Kidney epithelial cell (primary cell): ENCODE data around the gene PGA5. TPM values are rescaled to one million over a fixed set of nuclear protein-coding genes. Genes with fewer than 3 reads are reported as not detected.
"Not testable (repeated sequence)": the region's sequence is repeated elsewhere in the genome, so short reads cannot be mapped to it uniquely, and the experiment has no call there.

Source experiments
- DNase-seq: peaks from one replicate; pipeline ENCODE4 v3.0.0-alpha.2; 2010; ENCODE audit warnings: low read depth
- H3K27me3 ChIP-seq: 2 replicates; pipeline ENCODE4 v1.6.0; 2011; ENCODE audit warnings: low read length; ENCODE audit not compliant: control insufficient read depth, insufficient read depth
- H3K36me3 ChIP-seq: 2 replicates; pipeline ENCODE4 v1.5.1; 2011; ENCODE audit warnings: low read length; ENCODE audit not compliant: control insufficient read depth, insufficient read depth
- H3K4me3 ChIP-seq: 2 replicates; pipeline ENCODE4 v1.5.1; 2011; ENCODE audit warnings: low read depth, mild to moderate bottlenecking, control low read depth, low read length
- total RNA-seq: library from RNA; depleted of rRNA; stranded (reverse); fragments of >200 nt; gene quantifications from 2 replicates; pipeline ENCODE4 v1.2.3, GENCODE V29; 2015

The PGA5 gene
- total RNA-seq, 1 donor from 2014 or later = not detected

DNA sequence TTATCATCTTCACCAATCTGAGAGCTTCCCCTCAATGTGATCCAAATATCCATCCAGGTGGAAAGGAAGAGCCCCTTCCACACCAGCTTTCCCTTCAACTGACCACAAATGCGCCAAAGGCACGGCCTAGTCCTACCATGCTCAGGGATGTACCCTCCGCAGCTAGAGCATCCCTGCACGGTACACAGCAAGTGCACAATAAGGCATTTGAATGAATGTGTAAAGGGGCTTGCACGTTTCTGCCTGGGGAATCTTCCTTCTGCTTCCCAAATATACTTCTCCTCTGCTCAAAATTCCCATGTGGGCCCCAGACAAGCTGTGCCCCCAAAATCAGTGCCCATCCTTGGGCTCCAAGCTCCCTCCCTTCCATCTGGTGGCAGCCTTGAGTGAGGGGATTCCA, 22.0 kb upstream of the PGA5 start:
- DNase-seq, H3K36me3 ChIP-seq, H3K27me3 ChIP-seq, H3K4me3 ChIP-seq: not testable (repeated sequence)

DNA sequence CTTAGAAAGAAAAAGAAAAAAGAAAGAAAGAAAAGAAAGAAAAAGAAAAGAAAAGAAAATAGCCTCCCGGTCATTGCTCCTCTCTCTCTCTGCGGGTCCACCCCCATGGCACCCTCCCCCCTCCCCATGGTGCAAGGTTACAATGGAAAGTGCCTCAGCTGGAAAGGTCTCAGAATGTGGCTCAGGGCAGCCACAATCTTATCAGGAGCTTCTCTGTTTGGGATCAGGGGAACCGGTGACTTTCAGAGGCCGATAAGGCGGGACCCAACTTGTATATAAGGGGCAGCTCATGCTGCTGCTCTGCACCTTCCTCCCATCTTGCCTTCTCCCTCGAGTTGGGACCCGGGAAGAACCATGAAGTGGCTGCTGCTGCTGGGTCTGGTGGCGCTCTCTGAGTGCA, 18.9 kb upstream of the PGA5 start, which contains the start of gene PGA4:
PGA4 (plus strand) TSS at position 301 of the 400 bp plus-strand sequence; CDS start at position 355, 54 bp downstream.
- H3K4me3 ChIP-seq, H3K27me3 ChIP-seq, H3K36me3 ChIP-seq, DNase-seq: not testable (repeated sequence)

DNA sequence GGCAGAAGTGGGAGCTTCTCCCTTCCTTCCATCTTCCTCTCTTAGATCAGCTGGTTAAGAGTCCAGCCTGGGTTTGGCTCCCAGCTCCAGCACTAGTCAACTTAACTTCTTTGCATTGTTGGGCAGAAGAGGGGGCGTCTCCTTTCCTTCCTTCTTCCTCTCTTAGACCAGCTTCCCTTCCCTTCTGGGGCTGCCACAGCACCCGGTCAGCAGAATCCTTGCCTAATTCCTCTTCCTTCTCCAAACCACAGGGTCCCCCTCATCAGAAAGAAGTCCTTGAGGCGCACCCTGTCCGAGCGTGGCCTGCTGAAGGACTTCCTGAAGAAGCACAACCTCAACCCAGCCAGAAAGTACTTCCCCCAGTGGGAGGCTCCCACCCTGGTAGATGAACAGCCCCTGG, 18.3 kb upstream of the PGA5 start:
- not testable (repeated sequence) for H3K4me3 ChIP-seq, DNase-seq, H3K36me3 ChIP-seq

DNA sequence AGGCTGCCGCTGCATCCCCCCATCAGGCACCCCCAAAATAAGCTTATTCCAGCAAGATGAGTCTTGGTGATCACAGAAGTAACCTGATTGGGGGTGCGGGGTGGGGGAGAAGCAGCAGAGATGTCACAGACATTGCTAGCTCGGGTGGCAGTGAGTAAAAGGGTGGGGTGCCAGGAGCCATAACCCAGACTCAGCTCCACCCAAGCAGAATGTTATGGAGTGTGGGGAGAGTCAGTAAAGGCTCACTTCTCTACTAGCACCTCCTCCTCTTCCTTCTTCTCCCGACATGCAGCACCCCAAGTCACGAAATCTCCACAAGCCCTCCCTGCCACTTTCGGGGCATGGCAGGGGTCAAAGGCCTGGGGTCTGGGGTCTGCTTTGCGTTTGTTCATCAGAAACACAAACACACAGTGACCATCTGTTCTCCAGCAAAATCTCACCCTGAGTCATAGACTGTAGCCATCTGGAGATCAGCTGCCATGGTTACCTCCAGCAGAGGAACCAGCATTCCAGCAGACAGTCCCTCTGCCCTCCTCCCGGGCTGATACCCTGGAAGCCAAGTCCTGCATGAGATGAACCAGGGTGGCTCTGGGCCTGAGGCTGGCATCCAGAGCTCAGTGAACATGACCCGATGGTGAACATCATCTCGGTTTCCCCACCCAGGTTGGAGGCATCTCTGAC, 14.4 kb upstream of the PGA5 start:
- not testable (repeated sequence) for H3K27me3 ChIP-seq, DNase-seq, H3K4me3 ChIP-seq, H3K36me3 ChIP-seq

More for the DNA sequence above, 18.3 kb upstream of the PGA5 start:
- not testable (repeated sequence) for H3K27me3 ChIP-seq

DNA sequence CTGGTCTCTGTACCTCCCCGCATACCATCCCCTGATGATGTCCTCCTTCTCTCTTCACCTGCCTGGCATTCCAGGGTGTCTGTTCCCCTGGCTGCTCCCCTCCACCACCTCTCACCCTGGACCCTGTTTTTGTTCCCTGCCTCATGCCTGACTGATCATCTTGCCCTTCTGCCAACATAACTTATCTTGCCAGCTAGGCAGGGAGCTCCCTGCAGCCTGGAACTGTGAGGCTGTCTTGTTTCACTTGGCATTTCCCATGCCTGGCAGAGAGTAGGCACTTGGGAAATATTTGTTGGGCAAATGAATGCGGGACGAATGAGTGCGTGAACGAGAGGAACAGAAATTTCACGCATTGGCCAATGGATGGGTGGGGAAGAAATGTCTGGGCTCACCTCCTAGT, 11.5 kb upstream of the PGA5 start:
- DNase-seq, H3K4me3 ChIP-seq, H3K27me3 ChIP-seq, H3K36me3 ChIP-seq: not testable (repeated sequence)

DNA sequence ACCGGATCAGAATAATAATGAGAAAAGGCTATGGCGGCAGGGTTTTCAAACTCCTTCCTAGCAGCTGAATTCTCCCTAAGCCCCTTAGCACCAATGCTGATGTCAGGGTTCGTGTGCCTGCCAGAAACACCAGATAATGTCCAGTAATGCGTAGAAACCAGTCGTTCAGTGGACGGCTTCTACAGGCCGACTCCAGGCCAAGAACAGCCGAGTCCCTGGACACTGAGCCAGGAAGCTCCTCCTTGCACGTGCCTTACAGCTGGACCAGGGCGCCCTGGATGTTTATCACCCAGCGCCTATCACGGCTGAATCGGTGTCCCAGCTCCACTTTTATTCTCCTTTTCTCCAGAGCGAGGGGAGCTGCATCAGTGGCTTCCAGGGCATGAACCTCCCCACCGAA, 9.9 kb upstream of the PGA5 start:
- H3K27me3 ChIP-seq, DNase-seq, H3K36me3 ChIP-seq, H3K4me3 ChIP-seq: not testable (repeated sequence)

DNA sequence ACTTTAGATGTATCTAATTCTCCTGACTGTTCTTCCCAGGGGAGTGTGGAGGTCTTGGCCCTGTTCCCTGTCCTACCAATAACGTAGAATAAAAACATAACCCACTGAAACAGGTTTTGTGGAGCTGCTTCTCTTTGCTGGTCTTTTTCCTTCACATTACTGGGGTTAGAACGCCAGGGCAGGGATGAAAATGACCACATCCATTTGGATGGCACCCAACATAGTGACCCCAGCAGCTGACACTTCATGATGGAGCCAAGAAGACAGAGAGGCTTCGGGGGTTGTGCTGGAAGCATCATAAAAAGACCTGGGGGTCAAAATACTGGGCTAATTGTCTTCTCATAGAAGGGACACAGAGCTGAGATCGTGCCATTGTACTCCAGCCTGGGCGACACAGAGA, 9.4 kb upstream of the PGA5 start:
- not testable (repeated sequence) for H3K4me3 ChIP-seq, H3K27me3 ChIP-seq, DNase-seq, H3K36me3 ChIP-seq

DNA sequence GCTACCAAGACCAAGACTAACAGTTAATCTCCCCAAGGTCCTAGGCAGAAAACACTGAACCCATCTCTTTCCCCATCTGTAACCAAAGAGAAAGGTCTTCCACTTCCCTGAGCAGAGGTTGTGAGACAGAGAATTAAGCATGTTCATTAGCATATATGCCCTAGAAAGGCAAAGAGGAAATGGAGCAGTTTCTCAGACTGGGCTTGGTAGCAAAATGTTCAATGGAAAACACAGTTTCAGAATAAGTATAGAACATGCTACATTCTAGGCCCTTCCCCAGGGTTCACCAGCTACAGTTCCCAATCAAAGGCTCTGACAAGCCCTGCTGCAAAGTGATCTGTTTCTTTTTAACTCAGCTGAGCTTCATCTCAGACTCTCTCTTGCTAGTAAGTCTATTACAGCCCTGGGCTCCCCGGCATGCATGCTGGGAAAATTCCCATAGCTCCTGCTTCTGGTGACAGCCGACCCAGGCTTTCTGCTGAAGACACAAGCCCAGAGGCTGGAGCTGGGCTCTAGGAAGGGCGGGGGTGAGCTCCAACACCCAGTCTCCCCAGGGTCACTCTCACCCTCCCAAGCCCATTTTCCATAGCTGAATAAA, 8.3 kb upstream of the PGA5 start:
- H3K36me3 ChIP-seq, H3K27me3 ChIP-seq, H3K4me3 ChIP-seq, DNase-seq: not testable (repeated sequence)

DNA sequence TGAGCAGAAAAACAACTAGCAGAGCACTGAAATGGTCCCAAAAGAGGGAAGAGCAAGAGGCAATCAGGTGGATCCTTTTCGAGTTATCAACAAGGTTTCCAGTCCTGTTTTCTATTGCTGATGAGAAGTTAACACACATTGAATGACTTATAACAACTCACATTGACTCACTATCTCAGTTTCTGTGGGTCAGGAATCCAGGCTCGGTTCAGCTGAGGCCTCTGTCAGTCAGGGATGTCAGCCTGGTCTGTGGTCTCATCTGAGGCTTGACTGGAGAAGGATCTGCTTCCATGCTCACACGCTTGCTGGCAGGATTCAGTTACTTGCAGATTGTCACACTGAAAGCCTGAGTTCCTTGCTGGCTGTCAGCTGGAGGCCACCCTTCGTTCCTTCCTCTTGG, 3.8 kb upstream of the PGA5 start:
- not testable (repeated sequence) for H3K4me3 ChIP-seq, DNase-seq, H3K27me3 ChIP-seq, H3K36me3 ChIP-seq

DNA sequence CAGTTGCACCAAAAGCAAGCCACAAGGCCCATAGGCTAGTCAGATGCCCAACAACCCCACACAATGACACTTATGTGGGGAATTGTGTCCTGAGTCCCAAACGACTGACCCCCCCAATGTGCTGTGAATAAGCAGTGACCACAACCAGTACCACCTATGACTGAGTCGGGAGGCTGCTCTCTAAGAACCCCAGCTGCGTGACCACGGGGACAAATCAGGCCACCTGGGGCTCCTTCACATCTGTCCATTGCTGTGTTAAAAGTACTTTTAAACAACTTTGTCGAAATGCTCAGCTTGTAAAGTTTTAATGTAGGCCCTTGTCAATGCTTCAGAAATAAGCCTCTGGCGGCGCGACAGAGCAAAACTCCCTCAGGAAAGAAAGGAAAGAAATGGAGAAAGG, 687 bp upstream of the PGA5 start:
- H3K4me3 ChIP-seq, H3K36me3 ChIP-seq, H3K27me3 ChIP-seq, DNase-seq: not testable (repeated sequence)

DNA sequence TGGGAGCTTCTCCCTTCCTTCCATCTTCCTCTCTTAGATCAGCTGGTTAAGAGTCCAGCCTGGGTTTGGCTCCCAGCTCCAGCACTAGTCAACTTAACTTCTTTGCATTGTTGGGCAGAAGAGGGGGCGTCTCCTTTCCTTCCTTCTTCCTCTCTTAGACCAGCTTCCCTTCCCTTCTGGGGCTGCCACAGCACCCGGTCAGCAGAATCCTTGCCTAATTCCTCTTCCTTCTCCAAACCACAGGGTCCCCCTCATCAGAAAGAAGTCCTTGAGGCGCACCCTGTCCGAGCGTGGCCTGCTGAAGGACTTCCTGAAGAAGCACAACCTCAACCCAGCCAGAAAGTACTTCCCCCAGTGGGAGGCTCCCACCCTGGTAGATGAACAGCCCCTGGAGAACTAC, 551 bp downstream of the PGA5 start:
- DNase-seq, H3K27me3 ChIP-seq, H3K4me3 ChIP-seq: not testable (repeated sequence)

DNA sequence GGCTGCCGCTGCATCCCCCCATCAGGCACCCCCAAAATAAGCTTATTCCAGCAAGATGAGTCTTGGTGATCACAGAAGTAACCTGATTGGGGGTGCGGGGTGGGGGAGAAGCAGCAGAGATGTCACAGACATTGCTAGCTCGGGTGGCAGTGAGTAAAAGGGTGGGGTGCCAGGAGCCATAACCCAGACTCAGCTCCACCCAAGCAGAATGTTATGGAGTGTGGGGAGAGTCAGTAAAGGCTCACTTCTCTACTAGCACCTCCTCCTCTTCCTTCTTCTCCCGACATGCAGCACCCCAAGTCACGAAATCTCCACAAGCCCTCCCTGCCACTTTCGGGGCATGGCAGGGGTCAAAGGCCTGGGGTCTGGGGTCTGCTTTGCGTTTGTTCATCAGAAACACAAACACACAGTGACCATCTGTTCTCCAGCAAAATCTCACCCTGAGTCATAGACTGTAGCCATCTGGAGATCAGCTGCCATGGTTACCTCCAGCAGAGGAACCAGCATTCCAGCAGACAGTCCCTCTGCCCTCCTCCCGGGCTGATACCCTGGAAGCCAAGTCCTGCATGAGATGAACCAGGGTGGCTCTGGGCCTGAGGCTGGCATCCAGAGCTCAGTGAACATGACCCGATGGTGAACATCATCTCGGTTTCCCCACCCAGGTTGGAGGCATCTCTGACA, 4.4 kb downstream of the PGA5 start:
- not testable (repeated sequence) for H3K4me3 ChIP-seq, DNase-seq, H3K36me3 ChIP-seq, H3K27me3 ChIP-seq

More for the DNA sequence above, 551 bp downstream of the PGA5 start:
- H3K36me3 ChIP-seq = not testable (repeated sequence)

DNA sequence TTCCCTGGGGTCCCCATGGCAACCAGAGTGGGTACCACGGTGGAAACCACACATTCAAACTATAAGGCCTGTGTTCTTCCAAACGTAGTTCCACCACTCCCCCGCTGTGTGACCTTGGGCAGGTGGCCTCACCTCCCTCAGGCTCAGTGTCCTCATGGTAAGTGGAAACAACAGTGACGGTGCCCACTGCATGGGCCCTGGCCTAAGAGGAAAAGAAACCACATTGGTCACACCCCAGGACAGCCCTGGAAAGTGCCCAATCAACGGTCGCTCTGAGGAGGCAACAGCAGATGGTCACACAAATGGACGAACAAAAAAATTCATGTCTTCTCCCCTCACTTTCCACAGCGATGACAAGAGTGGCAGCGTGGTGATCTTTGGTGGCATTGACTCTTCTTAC, 7.1 kb downstream of the PGA5 start:
- not testable (repeated sequence) for H3K27me3 ChIP-seq, DNase-seq, H3K4me3 ChIP-seq, H3K36me3 ChIP-seq

DNA sequence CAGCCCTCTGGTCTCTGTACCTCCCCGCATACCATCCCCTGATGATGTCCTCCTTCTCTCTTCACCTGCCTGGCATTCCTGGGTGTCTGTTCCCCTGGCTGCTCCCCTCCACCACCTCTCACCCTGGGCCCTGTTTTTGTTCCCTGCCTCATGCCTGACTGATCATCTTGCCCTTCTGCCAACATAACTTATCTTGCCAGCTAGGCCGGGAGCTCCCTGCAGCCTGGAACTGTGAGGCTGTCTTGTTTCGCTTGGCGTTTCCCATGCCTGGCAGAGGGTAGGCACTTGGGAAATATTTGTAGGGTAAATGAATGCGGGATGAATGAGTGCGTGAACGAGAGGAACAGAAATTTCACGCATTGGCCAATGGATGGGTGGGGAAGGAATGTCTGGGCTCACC, 8.2 kb downstream of the PGA5 start:
- H3K4me3 ChIP-seq, H3K27me3 ChIP-seq, DNase-seq, H3K36me3 ChIP-seq: not testable (repeated sequence)
